Progenitor cell of endocrine pancreas (in vitro differentiated cells): Measurements from ENCODE around the gene RGP1. TPM values are rescaled to one million over a fixed set of nuclear protein-coding genes. Genes with fewer than 3 reads are reported as not detected.

Experiments used
- DNase-seq: peaks from one replicate; pipeline ENCODE4 v3.0.0; 2021; ENCODE audit warnings: low spot score; ENCODE audit not compliant: unreplicated experiment
- H3K27ac Mint-ChIP-seq: 2 replicates; pipeline ENCODE4 v1.8.0; 2021; ENCODE audit warnings: mild to moderate bottlenecking, moderate library complexity, mixed read lengths
- H3K27me3 Mint-ChIP-seq: 2 replicates; pipeline ENCODE4 v1.8.0; 2021; ENCODE audit warnings: mixed read lengths
- H3K36me3 Mint-ChIP-seq: 2 replicates; pipeline ENCODE4 v1.8.0; 2022; ENCODE audit warnings: mixed read lengths; ENCODE audit not compliant: insufficient read depth
- H3K4me1 Mint-ChIP-seq: 2 replicates; pipeline ENCODE4 v1.8.0; 2021; ENCODE audit warnings: low read depth, mixed read lengths
- H3K4me3 Mint-ChIP-seq: 2 replicates; pipeline ENCODE4 v1.8.0; 2021; ENCODE audit warnings: low read depth, mild to moderate bottlenecking, moderate library complexity, mixed read lengths
- H3K9me3 Mint-ChIP-seq: 2 replicates; pipeline ENCODE4 v1.8.0; 2021; ENCODE audit warnings: low read depth, mixed read lengths
- CTCF ChIP-seq: fragments of 200-600 bp; sonication (generic); IDR thresholded peaks from one replicate; pipeline ENCODE4 v1.5.0; 2021; ENCODE audit warnings: antibody characterized with exemption, mild to moderate bottlenecking; ENCODE audit not compliant: unreplicated experiment
- total RNA-seq: library from RNA; stranded (reverse); gene quantifications from 2 replicates; pipeline ENCODE4 v1.2.1, GENCODE V29; 2021

Gene RGP1
- total RNA-seq, 1 donor from 2014 or later = 40.0 TPM

GRCh38 chr9:35705372-35705771, 43.7 kb upstream of the RGP1 start:
- H3K4me1 Mint-ChIP-seq = no peaks in the 10 kb centered on the region
- H3K27me3 Mint-ChIP-seq = no peaks in the 10 kb centered on the region
- no peak for DNase-seq
- peaks cover 35% of the 10 kb centered on the region for H3K36me3 Mint-ChIP-seq
- no peak overlapping the region for H3K27ac Mint-ChIP-seq
- no peak for TF ChIP-seq CTCF
- H3K4me3 Mint-ChIP-seq = no peak overlapping the region
- no peaks in the 10 kb centered on the region for H3K9me3 Mint-ChIP-seq

GRCh38 chr9:35705836-35706430, 43.2 kb upstream of the RGP1 start:
- no peak overlapping the region for H3K4me3 Mint-ChIP-seq
- peaks cover 41% of the 10 kb centered on the region for H3K36me3 Mint-ChIP-seq

GRCh38 chr9:35706951-35707350, 42.1 kb upstream of the RGP1 start:
- no peaks in the 10 kb centered on the region for H3K27me3 Mint-ChIP-seq
- no peaks in the 10 kb centered on the region for H3K4me1 Mint-ChIP-seq
- peaks cover 44% of the 10 kb centered on the region for H3K36me3 Mint-ChIP-seq
- DNase-seq = no peak
- TF ChIP-seq CTCF = no peak
- H3K27ac Mint-ChIP-seq = no peak overlapping the region
- H3K9me3 Mint-ChIP-seq = no peaks in the 10 kb centered on the region
- no peak overlapping the region for H3K4me3 Mint-ChIP-seq

More at GRCh38 chr9:35705836-35706430, 43.2 kb upstream of the RGP1 start:
- no peak overlapping the region for H3K27ac Mint-ChIP-seq
- H3K4me1 Mint-ChIP-seq = no peaks in the 10 kb centered on the region
- H3K27me3 Mint-ChIP-seq = no peaks in the 10 kb centered on the region
- no peaks in the 10 kb centered on the region for H3K9me3 Mint-ChIP-seq
- no peak for DNase-seq
- TF ChIP-seq CTCF = no peak

GRCh38 chr9:35708146-35708545, 40.9 kb upstream of the RGP1 start:
- no peaks in the 10 kb centered on the region for H3K9me3 Mint-ChIP-seq
- H3K4me3 Mint-ChIP-seq = no peak overlapping the region
- no peak for TF ChIP-seq CTCF
- no peaks in the 10 kb centered on the region for H3K4me1 Mint-ChIP-seq
- H3K27me3 Mint-ChIP-seq = no peaks in the 10 kb centered on the region
- DNase-seq = no peak
- H3K27ac Mint-ChIP-seq = no peak overlapping the region
- peaks cover 40% of the 10 kb centered on the region for H3K36me3 Mint-ChIP-seq

- Mint-ChIP-seq H3K4me1 (no peaks in the 10 kb centered on the region), H3K36me3 (peaks cover 38% of the 10 kb centered on the region), H3K27me3 (no peaks in the 10 kb centered on the region), H3K9me3 (no peaks in the 10 kb centered on the region), H3K4me3 (no peak overlapping the region), H3K27ac (no peak overlapping the region)
- no peak for TF ChIP-seq CTCF
- no peak for DNase-seq
Observed at GRCh38 chr9:35710818-35711500, 38.1 kb upstream of the RGP1 start.
